Brain microvascular endothelial cell (primary cell): Measurements from ENCODE around the gene MED13L.

ENCODE experiments used
- DNase-seq: peaks from one replicate; pipeline ENCODE4 v3.0.0-alpha.2; 2020
- H3K27ac ChIP-seq: fragments of 250-450 bp; sonication (Bioruptor Pico); 2 replicates; pipeline ENCODE4 v1.5.1; 2020; ENCODE audit warnings: mild to moderate bottlenecking, moderate library complexity
- H3K27me3 ChIP-seq: fragments of 250-450 bp; sonication (Bioruptor Pico); replicated peaks from 2 replicates; pipeline ENCODE4 v1.5.1; 2020; ENCODE audit warnings: mild to moderate bottlenecking
- H3K36me3 ChIP-seq: fragments of 250-450 bp; sonication (Bioruptor Pico); replicated peaks from 2 replicates; pipeline ENCODE4 v1.5.1; 2020; ENCODE audit warnings: mild to moderate bottlenecking
- H3K4me3 ChIP-seq: 2 replicates; pipeline ENCODE4 v1.5.1; 2011; ENCODE audit warnings: low read depth, mild to moderate bottlenecking, control low read depth, low read length, moderate library complexity
- in situ Hi-C: cut with HindIII; loops from 2 replicates; pipeline ENCODE4 v1.10.0; 2017; ENCODE audit warnings: low sequenced_read_pairs, low pct_ligation_motif_present
- TF ChIP-seq, protein P1 (sequence below): IDR thresholded peaks from 2 replicates; pipeline ENCODE4 v1.5.1; 2011; ENCODE audit warnings: low read depth, mild to moderate bottlenecking, moderate library complexity, low read length, control low read depth, inconsistent platforms; ENCODE audit errors: missing control alignments

MED13L gene

DNA sequence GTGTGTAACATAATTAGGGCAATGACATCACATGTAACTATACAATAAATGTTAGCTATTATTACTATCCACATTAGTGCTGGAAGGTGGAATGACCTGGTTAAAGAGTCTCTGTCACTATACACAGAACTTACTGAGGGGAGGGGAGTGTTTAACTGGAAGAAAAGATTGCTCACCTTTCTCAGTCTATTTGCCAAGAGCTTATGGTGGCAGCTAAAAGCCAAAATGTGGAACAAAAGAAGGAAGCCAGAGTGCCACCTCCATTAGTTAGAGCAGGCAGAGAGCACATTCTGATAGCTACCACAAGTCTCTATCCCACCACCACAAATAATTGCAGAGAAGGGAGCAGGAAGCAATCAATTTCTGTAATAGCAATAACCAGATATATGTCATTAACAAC lies 124.4 kb downstream of the MED13L start:
- TF ChIP-seq, protein P1, sequence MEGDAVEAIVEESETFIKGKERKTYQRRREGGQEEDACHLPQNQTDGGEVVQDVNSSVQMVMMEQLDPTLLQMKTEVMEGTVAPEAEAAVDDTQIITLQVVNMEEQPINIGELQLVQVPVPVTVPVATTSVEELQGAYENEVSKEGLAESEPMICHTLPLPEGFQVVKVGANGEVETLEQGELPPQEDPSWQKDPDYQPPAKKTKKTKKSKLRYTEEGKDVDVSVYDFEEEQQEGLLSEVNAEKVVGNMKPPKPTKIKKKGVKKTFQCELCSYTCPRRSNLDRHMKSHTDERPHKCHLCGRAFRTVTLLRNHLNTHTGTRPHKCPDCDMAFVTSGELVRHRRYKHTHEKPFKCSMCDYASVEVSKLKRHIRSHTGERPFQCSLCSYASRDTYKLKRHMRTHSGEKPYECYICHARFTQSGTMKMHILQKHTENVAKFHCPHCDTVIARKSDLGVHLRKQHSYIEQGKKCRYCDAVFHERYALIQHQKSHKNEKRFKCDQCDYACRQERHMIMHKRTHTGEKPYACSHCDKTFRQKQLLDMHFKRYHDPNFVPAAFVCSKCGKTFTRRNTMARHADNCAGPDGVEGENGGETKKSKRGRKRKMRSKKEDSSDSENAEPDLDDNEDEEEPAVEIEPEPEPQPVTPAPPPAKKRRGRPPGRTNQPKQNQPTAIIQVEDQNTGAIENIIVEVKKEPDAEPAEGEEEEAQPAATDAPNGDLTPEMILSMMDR: no peak
- in situ Hi-C loops: no loop called here
- Histone ChIP-seq H3K27me3 (no peaks in the 10 kb centered on the region), H3K36me3 (no peaks in the 10 kb centered on the region), H3K4me3 (no peak overlapping the region), H3K27ac (peak overlapping the region; percentile 55)
- DNase-seq: no peak

DNA sequence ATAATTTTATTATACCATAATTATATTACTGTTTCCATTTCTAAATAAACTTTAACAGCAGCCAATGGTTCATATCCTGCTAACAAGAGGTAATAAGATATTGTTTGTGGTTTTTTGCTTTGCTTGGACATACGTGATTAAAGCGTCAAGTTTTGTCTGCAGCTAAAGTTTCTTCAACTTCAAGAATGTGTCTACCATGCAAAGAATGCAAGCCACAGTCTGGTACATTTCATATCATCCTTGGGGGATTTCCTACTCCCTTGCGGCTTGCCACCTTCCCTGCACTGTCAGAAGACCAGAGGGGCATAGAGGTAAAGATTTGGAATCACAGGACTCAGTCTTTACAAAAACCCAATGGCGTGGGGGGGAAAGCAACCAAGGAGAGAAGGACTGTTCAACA lies 125.2 kb downstream of the MED13L start:
- TF ChIP-seq, protein P1: no peak
- in situ Hi-C loops: no loop called here
- peak; percentile 94 for DNase-seq
- Histone ChIP-seq H3K27ac (peak overlapping the region; percentile 85), H3K27me3 (no peaks in the 10 kb centered on the region), H3K36me3 (no peaks in the 10 kb centered on the region), H3K4me3 (no peak overlapping the region)

DNA sequence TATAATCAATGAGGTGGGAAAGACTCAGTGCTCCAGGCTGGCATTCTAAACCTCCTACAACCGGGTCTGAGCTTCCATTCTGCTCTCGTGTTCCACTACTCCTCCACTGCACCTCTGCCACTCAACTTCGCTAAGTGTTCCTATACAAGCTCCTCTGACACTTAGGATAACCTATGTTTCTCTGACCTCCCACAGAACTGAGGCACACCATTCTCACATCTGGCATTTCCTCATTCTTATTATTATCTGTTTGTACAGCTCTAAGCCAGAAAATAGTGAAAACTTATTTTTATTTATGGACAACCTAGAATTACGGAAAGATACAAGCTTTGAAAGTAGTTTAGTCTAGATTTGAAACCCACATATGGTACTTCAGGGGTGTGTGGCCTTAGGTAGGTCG lies 127.0 kb downstream of the MED13L start:
- no peak for DNase-seq
- Histone ChIP-seq H3K27me3 (no peaks in the 10 kb centered on the region), H3K36me3 (no peaks in the 10 kb centered on the region), H3K27ac (no peak overlapping the region), H3K4me3 (no peak overlapping the region)
- in situ Hi-C loops: no loop called here
- TF ChIP-seq, protein P1: no peak

DNA sequence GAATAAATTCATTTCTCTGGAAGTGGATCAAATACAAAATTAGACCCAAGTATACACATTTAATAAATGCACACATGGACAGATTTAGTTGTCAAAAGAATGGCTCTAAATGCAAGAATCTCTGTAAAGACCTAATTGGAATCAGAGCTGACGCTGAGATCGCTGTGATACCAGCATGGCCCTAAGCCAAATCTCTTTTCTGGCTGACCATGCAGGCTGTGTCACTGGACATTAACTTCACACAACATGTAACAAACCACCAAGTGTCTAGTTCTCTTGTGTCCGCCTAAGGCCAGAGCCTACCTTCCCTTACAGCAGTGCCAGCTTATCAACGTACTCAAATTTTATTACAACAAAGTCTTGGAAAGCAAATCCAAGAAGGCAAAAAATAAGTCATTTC lies 127.5 kb downstream of the MED13L start:
- no peaks in the 10 kb centered on the region for H3K36me3 ChIP-seq
- no peak for DNase-seq
- no peak overlapping the region for H3K4me3 ChIP-seq
- in situ Hi-C loops: no loop called here
- no peaks in the 10 kb centered on the region for H3K27me3 ChIP-seq
- TF ChIP-seq, protein P1: no peak
- no peak overlapping the region for H3K27ac ChIP-seq

DNA sequence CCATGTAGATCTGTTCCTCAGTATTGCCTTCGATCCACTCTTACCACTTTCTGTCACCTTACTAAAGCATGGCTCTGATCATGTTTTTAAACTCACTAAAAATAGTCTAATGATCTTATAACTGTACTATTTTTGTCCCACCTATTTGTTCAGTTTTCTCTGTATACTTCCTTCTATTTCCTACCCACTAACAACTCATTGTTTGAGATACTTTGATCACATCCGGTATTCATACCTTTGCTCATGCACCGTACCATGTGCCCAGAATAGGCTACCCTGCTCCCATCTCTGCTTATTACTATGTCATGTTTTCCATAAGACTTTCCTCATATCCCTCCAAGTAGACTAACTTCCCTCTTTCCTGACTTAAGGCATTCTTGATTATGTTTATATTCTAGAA lies 128.6 kb downstream of the MED13L start:
- Histone ChIP-seq H3K4me3 (no peak overlapping the region), H3K27ac (no peak overlapping the region), H3K36me3 (no peaks in the 10 kb centered on the region), H3K27me3 (no peaks in the 10 kb centered on the region)
- TF ChIP-seq, protein P1: no peak
- in situ Hi-C loops: no loop called here
- DNase-seq: no peak

DNA sequence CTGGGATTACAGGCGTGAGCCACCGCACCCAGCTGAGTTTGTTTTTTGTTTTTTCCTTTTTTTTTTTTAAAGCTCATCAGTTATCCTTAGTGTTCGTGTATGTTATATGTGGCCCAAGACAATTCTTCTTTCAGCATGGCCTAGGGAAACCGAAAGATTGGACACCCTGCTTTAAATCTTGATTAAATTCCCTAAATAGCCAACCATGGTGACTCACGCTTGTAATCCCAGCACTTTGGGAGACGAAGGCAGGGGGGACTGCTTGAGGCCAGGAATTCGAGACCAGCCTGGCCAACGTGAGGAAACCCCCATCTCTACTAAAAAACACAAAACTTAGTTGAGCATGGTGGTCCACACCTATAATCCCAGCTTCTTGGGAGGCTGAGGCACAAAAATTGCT lies 131.1 kb downstream of the MED13L start:
- TF ChIP-seq, protein P1: no peak
- Histone ChIP-seq H3K36me3 (no peaks in the 10 kb centered on the region), H3K27ac (no peak overlapping the region), H3K4me3 (no peak overlapping the region), H3K27me3 (no peaks in the 10 kb centered on the region)
- in situ Hi-C loops: no loop called here
- DNase-seq: no peak
